GM12878 (cell line): ENCODE data around the gene PARVA.

ENCODE experiments used
- ATF7 ChIP-seq: fragments of 450-650 bp; IDR thresholded peaks from 2 replicates; pipeline ENCODE4 v1.6.1; 2016; ENCODE audit warnings: low read depth, mild to moderate bottlenecking
- CREM ChIP-seq: IDR thresholded peaks from 2 replicates; pipeline ENCODE4 v1.6.1; 2014; ENCODE audit warnings: antibody characterized with exemption, low read depth
- HDAC6 ChIP-seq: fragments of 200-600 bp; sonication (generic); IDR thresholded peaks from one replicate; pipeline ENCODE4 v1.8.0; 2017; ENCODE audit warnings: antibody characterized with exemption; ENCODE audit not compliant: unreplicated experiment
- NFYB ChIP-seq: IDR thresholded peaks from 2 replicates; pipeline ENCODE4 v1.6.1; 2011; ENCODE audit warnings: low read depth, mild to moderate bottlenecking, low read length, improper control_type of control experiment, moderate library complexity; ENCODE audit not compliant: insufficient read depth
- NR2C2 ChIP-seq: IDR thresholded peaks from 2 replicates; pipeline ENCODE4 v1.6.1; 2011; ENCODE audit warnings: borderline replicate concordance, low read depth; ENCODE audit not compliant: control insufficient read depth, insufficient read length
- RAD21 ChIP-seq: IDR thresholded peaks from 2 replicates; pipeline ENCODE4 v1.6.1; 2011; ENCODE audit warnings: mild to moderate bottlenecking, low read depth, low read length, moderate library complexity; ENCODE audit not compliant: insufficient read depth
- SIN3A ChIP-seq: IDR thresholded peaks from 2 replicates; pipeline ENCODE4 v1.6.1; 2012; ENCODE audit warnings: low read depth, low read length, improper control_type of control experiment
- TF ChIP-seq, protein P1 (sequence below), 3 experiments: IDR thresholded peaks in 2 of 3; conservative IDR thresholded peaks in 1 of 3; 2 replicates each; pipeline ENCODE4 v1.5.1; 2011; ENCODE audit warnings: low read depth in 3 of 3, low read length in 3 of 3, mild to moderate bottlenecking in 3 of 3, control low read depth in 2 of 3, moderate library complexity in 2 of 3, inconsistent platforms in 1 of 3, mixed read lengths in 1 of 3; ENCODE audit not compliant: control insufficient read depth in 2 of 3, insufficient read depth in 1 of 3; ENCODE audit errors: extremely low read depth in 1 of 3
- TF ChIP-seq, protein P2 (sequence below): IDR thresholded peaks from 2 replicates; pipeline ENCODE4 v1.6.1; 2011; ENCODE audit warnings: low read depth, low read length, improper control_type of control experiment, borderline replicate concordance

DNA sequence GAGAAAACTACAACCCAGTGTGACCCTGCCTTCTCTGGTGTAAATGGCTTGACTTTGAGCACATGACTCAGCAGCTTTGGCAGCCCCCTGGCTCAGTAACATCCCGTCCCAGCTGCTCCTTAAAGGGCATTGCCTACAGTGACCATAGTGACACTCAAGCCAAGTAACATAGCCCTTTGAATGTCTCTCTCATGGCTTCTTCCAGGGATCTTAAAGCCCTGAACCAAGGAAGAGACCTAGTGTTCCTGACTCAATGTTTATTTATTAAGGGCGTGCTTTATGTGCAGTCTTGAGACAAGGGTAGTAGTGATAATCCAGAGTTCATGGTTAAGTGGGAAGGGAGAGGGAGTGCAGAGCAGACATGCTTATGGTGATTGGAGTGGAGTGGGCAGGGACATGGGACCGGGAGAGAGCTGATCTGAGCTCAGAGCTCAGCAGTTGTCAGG is 125.7 kb downstream of the PARVA start:
- TF ChIP-seq HDAC6 (no peak), NFYB (no peak), RAD21 (no peak), NR2C2 (no peak), ATF7 (no peak), SIN3A (no peak), CREM (no peak)
- TF ChIP-seq, protein P1, sequence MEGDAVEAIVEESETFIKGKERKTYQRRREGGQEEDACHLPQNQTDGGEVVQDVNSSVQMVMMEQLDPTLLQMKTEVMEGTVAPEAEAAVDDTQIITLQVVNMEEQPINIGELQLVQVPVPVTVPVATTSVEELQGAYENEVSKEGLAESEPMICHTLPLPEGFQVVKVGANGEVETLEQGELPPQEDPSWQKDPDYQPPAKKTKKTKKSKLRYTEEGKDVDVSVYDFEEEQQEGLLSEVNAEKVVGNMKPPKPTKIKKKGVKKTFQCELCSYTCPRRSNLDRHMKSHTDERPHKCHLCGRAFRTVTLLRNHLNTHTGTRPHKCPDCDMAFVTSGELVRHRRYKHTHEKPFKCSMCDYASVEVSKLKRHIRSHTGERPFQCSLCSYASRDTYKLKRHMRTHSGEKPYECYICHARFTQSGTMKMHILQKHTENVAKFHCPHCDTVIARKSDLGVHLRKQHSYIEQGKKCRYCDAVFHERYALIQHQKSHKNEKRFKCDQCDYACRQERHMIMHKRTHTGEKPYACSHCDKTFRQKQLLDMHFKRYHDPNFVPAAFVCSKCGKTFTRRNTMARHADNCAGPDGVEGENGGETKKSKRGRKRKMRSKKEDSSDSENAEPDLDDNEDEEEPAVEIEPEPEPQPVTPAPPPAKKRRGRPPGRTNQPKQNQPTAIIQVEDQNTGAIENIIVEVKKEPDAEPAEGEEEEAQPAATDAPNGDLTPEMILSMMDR (IDR thresholded peaks at IDR 0.05 in 2 of 3, conservative IDR thresholded peaks at IDR 0.05 in 1 of 3; ENCODE audit: control insufficient read depth in 2 of 3, extremely low read depth in 1 of 3, insufficient read depth in 1 of 3, low read depth in 3 of 3, low read length in 3 of 3): no peak
- TF ChIP-seq, protein P2, sequence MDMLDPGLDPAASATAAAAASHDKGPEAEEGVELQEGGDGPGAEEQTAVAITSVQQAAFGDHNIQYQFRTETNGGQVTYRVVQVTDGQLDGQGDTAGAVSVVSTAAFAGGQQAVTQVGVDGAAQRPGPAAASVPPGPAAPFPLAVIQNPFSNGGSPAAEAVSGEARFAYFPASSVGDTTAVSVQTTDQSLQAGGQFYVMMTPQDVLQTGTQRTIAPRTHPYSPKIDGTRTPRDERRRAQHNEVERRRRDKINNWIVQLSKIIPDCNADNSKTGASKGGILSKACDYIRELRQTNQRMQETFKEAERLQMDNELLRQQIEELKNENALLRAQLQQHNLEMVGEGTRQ: no peak
